Measurements from ENCODE around the gene CCT5.
A peak's percentile ranks its signal among the peaks of the same experiment; 100 is the strongest.
"Not testable (repeated sequence)": the region's sequence is repeated elsewhere in the genome, so short reads cannot be mapped to it uniquely, and the experiment has no call there.

CCT5 gene

GRCh38 chr5:10244342-10244944, 5.6 kb upstream of the CCT5 start:
- TF ChIP-seq CTCF (IDR thresholded peaks at IDR 0.05; ENCODE audit: extremely low read depth, missing control alignments), result no peak
- DNase-seq (ENCODE audit: low spot score), result no peak

DNA sequence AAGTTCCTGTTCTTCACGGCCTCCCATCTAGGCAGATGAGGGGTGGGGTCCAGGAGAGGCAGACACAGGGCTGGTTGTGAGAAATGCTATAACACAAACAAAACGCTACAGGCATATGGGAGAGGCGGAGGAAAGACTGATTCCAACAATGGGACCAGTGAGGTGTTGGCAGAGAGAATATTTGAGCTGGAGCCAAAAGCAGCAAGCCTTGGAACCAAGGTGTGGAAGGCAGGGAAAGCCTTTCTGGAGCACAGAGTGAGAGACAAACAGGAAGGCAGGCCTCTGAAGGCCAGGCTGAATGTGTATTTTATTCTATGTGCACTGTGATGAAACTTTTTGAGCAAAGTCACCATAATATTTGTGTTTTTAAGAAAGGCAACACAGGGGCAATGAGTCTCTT, 3.3 kb upstream of the CCT5 start:
- no peak for TF ChIP-seq CTCF (IDR thresholded peaks at IDR 0.05; ENCODE audit: extremely low read depth, missing control alignments)
- DNase-seq (ENCODE audit: low spot score), result no peak

DNA sequence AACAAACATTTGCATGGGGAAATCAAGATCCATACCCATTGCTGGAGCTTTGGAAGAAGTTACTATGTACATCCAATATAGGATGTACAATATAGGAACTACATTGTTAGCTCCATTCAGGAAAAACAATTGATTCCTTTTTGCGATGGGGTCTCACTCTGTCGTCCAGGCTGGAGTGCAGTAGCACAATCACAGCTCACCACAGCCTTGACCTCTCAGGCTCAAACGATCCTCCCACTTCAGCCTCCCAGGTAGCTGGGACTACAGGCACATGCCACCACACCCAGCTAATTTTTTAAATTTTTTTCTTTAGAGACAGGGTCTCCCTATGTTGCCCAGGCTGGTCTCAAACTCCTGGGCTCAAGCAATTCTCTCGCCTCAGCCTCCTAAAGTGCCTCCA, 2.9 kb upstream of the CCT5 start:
- not testable (repeated sequence) for DNase-seq (ENCODE audit: low spot score)

- TF ChIP-seq CTCF (IDR thresholded peaks at IDR 0.05; ENCODE audit: extremely low read depth, missing control alignments), result no peak
- no peak for DNase-seq (ENCODE audit: low spot score)
Measured at GRCh38 chr5:10248378-10249260, 1.5 kb upstream of the CCT5 start.

DNA sequence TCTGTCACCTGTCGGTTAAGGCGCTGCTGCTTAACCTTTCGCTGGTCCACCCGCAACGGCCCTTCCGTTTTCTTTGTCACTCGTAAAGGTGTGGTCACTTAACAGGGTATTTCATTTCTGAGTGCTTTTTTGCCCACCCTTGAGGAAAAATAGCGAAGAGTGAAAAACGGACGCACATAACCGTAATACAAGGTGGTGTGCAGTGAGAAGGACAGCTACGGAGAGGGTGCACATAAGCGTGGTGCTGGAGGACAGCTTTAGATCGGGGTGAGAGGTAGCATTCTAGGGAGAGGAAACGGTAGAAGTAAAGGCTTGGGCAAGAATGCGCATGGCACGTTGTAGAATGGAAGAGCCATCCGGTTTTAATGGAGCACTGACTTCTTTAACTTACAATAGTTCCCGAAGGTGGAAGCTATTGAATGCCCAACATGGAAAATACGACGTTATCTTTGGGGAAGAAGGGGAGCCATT, 761 bp downstream of the CCT5 start:
- no peak for TF ChIP-seq CTCF (IDR thresholded peaks at IDR 0.05; ENCODE audit: extremely low read depth, missing control alignments)
- DNase-seq (ENCODE audit: low spot score), result peak; percentile 35

GRCh38 chr5:10251405-10251804, 1.3 kb downstream of the CCT5 start:
- DNase-seq (ENCODE audit: low spot score), result no peak
- TF ChIP-seq CTCF (IDR thresholded peaks at IDR 0.05; ENCODE audit: extremely low read depth, missing control alignments), result no peak

GRCh38 chr5:10253390-10253789, 3.3 kb downstream of the CCT5 start:
- TF ChIP-seq CTCF (IDR thresholded peaks at IDR 0.05; ENCODE audit: extremely low read depth, missing control alignments), result no peak
- no peak for DNase-seq (ENCODE audit: low spot score)

Data from GM20000 (cell line).